KOPT-K1 (cell line): Measurements from ENCODE around the gene PLEK2.
"Not testable (repeated sequence)": the region's sequence is repeated elsewhere in the genome, so short reads cannot be mapped to it uniquely, and the experiment has no call there.

Source experiments
- H3K27ac ChIP-seq: fragments of 200-600 bp; sonication (generic); 2 replicates; pipeline ENCODE4 v1.5.1; 2016; ENCODE audit warnings: antibody characterized with exemption, mild to moderate bottlenecking, low read depth, low read length; ENCODE audit not compliant: poor library complexity, severe bottlenecking
- H3K36me3 ChIP-seq: fragments of 200-600 bp; sonication (generic); 2 replicates; pipeline ENCODE4 v1.5.1; 2017; ENCODE audit warnings: antibody characterized with exemption, mild to moderate bottlenecking, low read length, moderate library complexity; ENCODE audit not compliant: insufficient read depth
- H3K9me3 ChIP-seq: fragments of 200-600 bp; sonication (generic); 2 replicates; pipeline ENCODE4 v1.5.1; 2017; ENCODE audit warnings: antibody characterized with exemption, low read length, mild to moderate bottlenecking; ENCODE audit not compliant: insufficient read depth, poor library complexity, severe bottlenecking

The PLEK2 gene

GRCh38 chr14:67365476-67365875 is 46.5 kb downstream of the PLEK2 start:
- no peak overlapping the region for H3K27ac ChIP-seq
- peaks cover 82% of the 10 kb centered on the region for H3K36me3 ChIP-seq
- no peaks in the 10 kb centered on the region for H3K9me3 ChIP-seq

GRCh38 chr14:67360470-67361206 is 51.3 kb downstream of the PLEK2 start:
- Histone ChIP-seq H3K27ac (peak overlapping the region; percentile 94), H3K36me3 (peaks cover 34% of the 10 kb centered on the region), H3K9me3 (no peaks in the 10 kb centered on the region)

DNA sequence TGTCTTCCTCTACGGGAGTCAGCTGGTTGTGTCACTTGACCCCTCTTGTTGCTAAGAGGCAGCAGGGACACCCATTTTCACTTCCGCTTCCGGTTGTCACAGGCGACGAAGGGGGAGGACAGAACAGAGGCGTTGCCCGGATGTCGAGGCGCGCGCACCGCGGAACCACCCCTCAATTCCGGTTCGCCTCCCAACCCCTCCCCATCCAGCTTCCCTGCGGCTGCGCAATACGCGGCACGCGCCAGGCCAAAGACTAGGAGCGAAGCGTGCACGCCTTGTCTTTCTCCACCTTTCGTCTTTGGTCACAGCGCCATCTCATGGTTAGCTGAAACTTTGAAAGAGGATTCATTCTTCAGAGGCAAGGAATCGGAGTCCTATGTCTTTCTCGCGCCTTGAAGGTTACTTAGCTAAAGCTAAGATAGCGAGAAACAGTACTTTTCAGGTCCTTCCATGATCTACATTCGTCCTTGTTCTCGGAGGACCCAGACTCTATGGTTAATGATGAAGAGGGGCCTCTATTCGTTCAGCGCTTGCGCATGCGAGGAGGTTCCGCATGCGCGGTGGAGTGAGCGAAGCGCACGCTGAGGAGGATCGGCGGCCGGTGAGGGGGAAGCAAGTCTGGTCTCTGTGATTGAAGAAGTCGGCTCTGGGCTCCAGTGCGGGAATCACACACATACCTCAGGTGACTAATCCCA is 52.0 kb downstream of the PLEK2 start, which contains the start of the genes ATP6V1D and EIF2S1:
ATP6V1D (minus strand) TSS at position 30 of the 695 bp plus-strand sequence. CDS start 106 bp downstream, outside the sequence.
EIF2S1 (plus strand) TSS at position 554 of the 695 bp plus-strand sequence. CDS start 4,440 bp downstream, outside the sequence.
- H3K27ac ChIP-seq: peak within 1 kb of the TSS; percentile 94
- no peaks in the 10 kb centered on the region for H3K9me3 ChIP-seq
- peaks cover 27% of the 10 kb centered on the region for H3K36me3 ChIP-seq

- H3K36me3 ChIP-seq: peaks cover 19% of the 10 kb centered on the region
- H3K9me3 ChIP-seq: no peaks in the 10 kb centered on the region
- H3K27ac ChIP-seq: peak overlapping the region; percentile 94
These were observed 52.8 kb downstream of the PLEK2 start for GRCh38 chr14:67358924-67359774.

GRCh38 chr14:67357969-67358354 is 54.0 kb downstream of the PLEK2 start:
- H3K9me3 ChIP-seq: no peaks in the 10 kb centered on the region
- H3K27ac ChIP-seq: no peak overlapping the region
- H3K36me3 ChIP-seq: peaks cover 7% of the 10 kb centered on the region

- H3K27ac ChIP-seq: no peak overlapping the region
- no peaks in the 10 kb centered on the region for H3K9me3 ChIP-seq
- peaks cover 3% of the 10 kb centered on the region for H3K36me3 ChIP-seq
These were observed 54.6 kb downstream of the PLEK2 start for GRCh38 chr14:67357186-67357968.

DNA sequence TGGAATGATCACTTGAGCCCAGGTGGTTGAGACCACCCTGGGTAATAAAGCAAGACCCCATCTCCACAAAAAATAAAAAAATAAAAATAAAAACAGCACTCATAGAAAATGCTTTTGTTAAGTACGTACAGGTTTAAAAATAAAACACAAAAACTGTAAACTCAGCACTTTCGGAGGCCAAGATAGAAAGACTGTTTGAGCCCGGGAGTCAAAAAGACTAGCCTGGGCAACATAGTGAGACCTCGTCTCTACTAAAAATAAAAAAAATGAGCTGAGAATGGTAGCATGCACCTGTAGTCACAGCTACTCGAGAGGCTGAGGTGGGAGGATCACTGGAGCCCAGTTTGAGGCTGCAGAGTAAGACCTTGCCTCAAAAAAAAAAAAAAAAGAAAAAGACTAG is 59.9 kb downstream of the PLEK2 start:
- Histone ChIP-seq H3K36me3 (peaks cover 52% of the 10 kb centered on the region), H3K27ac (no peak overlapping the region), H3K9me3 (no peaks in the 10 kb centered on the region)

- Histone ChIP-seq H3K36me3 (peaks cover 66% of the 10 kb centered on the region), H3K9me3 (no peaks in the 10 kb centered on the region), H3K27ac (no peak overlapping the region)
These were observed 66.4 kb downstream of the PLEK2 start for GRCh38 chr14:67345583-67345982.

- peaks cover 3% of the 10 kb centered on the region for H3K9me3 ChIP-seq
- H3K27ac ChIP-seq: no peak overlapping the region
- H3K36me3 ChIP-seq: peaks cover 63% of the 10 kb centered on the region
These were observed 68.2 kb downstream of the PLEK2 start for GRCh38 chr14:67343601-67344230.

- H3K36me3 ChIP-seq: peaks cover 69% of the 10 kb centered on the region
- H3K9me3 ChIP-seq, H3K27ac ChIP-seq: not testable (repeated sequence)
These were observed 70.7 kb downstream of the PLEK2 start for GRCh38 chr14:67341231-67341630.
